Measurements from ENCODE around the gene PTPN6.

PTPN6 gene

DNA sequence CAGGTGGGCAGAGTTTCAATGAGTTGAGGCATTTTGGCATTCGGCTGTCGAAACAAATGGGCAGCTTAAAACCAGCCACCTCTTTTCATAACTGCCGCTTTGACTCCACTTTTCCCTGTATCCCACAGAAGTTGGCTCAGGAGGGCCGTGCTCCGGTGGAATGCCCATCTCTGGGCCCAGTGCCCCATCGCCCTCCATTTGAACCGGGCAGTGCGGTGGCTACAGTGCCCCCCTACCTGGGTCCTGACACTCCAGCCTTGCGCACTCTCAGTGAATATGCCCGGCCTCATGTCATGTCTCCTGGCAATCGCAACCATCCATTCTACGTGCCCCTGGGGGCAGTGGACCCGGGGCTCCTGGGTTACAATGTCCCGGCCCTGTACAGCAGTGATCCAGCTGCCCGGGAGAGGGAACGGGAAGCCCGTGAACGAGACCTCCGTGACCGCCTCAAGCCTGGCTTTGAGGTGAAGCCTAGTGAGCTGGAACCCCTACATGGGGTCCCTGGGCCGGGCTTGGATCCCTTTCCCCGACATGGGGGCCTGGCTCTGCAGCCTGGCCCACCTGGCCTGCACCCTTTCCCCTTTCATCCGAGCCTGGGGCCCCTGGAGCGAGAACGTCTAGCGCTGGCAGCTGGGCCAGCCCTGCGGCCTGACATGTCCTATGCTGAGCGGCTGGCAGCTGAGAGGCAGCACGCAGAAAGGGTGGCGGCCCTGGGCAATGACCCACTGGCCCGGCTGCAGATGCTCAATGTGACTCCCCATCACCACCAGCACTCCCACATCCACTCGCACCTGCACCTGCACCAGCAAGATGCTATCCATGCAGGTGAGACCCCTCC lies 12.6 kb upstream of the PTPN6 start:
- no peak for DNase-seq (ENCODE audit: low read depth in 2 of 3, low spot score in 2 of 3)

DNA sequence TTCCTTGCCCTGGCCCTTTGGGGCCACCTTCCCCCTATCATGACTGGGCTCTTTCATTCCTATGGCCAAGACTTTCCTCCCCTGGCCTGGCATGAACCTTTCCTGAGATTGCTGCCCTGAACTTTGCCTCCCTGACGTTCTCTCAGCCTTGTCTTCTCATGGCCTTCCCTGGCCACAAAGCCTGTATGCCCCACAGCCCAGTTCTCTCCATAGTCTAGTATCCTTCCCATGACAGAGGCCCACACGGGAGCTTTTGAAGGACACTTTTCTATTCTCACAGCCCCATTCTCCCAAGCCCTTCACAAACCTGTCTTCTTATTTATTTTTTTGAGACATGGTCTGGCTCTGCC lies 12.0 kb upstream of the PTPN6 start:
- DNase-seq (ENCODE audit: low read depth in 2 of 3, low spot score in 2 of 3): no peak

DNA sequence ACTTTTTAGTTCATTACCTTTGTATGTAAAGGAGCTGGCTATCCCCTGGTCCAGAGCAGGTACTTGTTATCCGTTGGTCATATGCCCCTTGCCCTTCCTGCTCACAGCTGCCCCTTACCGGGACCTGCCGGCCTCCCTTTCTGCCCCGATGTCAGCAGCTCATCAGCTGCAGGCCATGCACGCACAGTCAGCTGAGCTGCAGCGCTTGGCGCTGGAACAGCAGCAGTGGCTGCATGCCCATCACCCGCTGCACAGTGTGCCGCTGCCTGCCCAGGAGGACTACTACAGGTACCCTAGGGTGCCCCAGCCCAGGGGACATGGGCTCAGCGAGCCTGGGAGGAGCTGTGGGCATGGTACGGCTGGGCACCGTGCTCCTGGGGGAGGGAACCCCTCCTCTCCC lies 9.9 kb upstream of the PTPN6 start:
- no peak for DNase-seq (ENCODE audit: low read depth in 2 of 3, low spot score in 2 of 3)

DNA sequence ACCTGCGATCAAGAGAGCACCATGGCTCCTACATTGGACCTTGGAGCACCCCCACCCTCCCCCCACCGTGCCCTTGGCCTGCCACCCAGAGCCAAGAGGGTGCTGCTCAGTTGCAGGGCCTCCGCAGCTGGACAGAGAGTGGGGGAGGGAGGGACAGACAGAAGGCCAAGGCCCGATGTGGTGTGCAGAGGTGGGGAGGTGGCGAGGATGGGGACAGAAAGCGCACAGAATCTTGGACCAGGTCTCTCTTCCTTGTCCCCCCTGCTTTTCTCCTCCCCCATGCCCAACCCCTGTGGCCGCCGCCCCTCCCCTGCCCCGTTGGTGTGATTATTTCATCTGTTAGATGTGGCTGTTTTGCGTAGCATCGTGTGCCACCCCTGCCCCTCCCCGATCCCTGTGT lies 9.4 kb upstream of the PTPN6 start:
- no peak for DNase-seq (ENCODE audit: low read depth in 2 of 3, low spot score in 2 of 3)

DNA sequence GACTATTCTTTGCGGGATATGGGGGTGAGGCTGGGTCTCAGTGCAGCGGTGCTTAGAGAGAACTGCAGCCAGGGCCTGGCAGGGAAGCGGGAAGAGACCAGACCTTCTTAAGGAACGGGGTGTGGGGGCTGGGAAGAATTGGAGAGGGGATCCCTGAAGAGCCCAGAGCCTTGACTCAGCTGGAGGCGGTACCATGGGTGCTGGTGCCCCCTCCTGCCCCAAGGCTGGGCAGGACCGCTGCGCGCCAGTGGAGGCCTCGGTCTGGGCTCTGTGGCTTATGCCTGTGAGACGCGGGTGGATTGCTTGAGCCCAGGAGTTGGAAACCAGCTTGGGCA lies 8.9 kb upstream of the PTPN6 start:
- DNase-seq (ENCODE audit: low read depth in 2 of 3, low spot score in 2 of 3): no peak

DNA sequence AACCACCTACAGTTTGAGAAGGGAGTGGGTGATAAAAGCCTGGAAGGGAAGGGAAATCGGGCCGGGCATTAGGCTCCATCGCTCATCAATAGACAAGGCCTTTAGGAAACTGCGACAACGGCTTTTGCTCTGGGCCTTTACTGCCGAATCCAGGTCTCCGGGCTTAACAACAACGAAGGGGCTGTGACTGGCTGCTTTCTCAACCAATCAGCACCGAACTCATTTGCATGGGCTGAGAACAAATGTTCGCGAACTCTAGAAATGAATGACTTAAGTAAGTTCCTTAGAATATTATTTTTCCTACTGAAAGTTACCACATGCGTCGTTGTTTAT lies 7.8 kb upstream of the PTPN6 start:
- no peak for DNase-seq (ENCODE audit: low read depth in 2 of 3, low spot score in 2 of 3)

DNA sequence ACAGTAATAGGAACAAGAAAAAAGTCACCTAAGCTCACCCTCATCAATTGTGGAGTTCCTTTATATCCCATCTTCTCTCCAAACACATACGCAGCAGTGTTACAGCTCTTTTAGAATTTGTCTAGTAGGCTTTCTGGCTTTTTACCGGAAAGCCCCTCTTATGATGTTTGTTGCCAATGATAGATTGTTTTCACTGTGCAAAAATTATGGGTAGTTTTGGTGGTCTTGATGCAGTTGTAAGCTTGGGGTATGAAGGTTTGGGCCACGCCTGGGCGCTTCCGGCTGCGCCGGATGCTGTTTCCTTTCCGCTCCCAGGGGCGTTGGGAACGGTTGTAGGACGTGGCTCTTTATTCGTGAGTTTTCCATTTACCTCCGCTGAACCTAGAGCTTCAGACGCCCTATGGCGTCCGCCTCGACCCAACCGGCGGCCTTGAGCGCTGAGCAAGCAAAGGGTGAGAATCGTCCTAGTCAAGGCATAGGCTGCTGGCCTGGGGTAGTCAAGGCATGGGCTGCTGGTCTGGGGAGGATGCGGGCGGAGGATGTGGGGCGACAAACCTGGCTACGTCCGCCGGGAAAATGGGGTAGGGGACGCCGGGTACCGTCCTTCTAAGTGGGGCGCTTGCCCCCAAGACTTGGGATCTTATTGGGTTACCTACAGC lies 7.3 kb upstream of the PTPN6 start, which contains the start of the genes C12orf57 and RNU7-1:
C12orf57 (plus strand) TSS at position 301 of the 659 bp plus-strand sequence; CDS start at position 401, 100 bp downstream.
RNU7-1 (plus strand) TSS at position 95 of the 659 bp plus-strand sequence.
- peak in 1 of 3 experiments; percentile 70 for DNase-seq (ENCODE audit: low read depth in 2 of 3, low spot score in 2 of 3)

DNA sequence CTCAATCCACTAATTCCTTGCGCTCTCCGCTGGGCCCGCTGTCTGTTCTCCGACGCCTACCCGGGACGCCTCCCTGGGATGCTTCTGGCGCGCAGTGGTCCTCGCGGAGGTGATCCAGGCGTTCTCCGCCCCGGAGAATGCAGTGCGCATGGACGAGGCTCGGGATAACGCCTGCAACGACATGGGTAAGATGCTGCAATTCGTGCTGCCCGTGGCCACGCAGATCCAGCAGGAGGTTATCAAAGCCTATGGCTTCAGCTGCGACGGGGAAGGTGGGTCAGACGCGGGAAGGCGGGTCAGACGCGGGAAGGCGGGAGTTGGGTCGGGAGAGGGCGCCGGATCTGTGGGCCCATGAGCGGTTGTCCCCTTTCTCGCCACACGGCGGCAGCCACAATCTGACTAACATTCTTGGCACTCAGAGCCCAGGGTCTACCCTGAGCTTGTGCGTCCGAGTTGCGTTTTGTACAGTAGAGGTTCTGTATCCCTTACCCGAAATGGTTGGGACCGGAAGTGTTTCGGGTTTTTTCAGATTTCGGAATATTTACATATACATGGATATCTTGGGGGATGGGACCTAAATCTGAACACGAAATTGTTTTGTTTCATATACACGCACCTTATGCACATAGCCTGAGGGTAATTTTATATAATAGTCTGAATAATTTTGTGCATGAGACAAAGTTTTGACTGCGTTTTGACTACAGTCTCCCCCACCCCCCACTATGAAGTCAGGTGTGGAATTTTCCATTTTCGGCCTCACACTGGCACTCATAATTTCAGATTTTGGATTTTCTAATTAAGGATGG lies 6.6 kb upstream of the PTPN6 start:
- peak in 2 of 3 experiments; percentile 70 to 75 for DNase-seq (ENCODE audit: low read depth in 2 of 3, low spot score in 2 of 3)

DNA sequence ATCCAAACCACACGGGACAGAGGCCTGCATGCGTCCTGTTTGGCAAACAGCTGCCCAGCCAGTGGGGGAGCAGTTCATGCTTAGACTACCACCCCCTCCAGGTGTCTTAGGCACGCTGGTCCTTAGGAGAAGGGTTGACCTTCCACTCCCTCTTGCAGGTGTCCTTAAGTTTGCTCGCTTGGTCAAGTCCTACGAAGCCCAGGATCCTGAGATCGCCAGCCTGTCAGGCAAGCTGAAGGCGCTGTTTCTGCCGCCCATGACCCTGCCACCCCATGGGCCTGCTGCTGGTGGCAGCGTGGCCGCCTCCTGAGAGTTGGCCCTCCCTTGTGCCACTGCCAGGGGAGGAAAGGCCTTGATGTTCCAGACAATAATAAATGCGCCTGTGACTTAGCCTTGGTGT lies 5.5 kb upstream of the PTPN6 start:
- DNase-seq (ENCODE audit: low read depth in 2 of 3, low spot score in 2 of 3): no peak

DNA sequence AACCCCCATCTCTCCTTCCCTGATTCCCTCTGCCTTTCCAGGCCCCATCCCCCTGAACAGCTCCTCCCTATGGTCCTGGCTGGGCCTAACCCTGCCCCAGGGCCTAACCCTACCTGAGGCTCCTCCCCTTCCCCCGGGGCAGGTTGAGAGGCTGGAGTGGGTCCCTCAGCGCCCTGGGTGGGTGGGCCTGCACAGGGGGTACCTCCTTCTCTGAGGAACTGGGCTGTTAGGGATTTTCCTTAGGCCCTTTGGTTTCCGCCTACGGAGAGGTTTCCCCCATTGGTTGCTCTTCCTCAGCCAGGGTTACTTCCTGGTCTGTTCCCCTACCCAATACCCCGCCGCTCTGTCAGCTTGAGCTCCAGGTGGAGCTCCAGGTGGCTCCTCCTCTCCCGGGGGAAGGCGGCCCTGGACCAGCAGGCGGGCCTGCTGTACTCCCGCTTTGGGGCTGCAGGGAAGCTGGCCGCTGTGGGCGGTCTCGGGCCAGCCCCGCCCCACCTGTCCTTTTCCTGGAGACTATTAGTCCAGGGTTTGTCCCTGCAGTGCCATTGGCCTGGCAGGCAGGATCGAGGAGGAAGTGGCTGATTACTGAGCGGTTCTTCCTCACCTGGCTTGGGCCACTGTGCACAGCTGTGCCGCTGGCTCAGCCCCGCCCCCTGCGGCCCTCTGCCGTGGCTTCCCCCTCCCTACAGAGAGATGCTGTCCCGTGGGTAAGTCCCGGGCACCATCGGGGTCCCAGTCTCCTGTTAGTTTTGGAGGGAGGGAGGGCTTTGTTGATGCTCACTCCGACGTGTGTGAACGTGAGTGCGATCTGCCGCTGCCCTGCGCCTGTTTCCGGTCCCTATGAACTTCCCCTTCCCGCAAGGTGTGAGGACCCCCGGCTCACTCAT lies 4.9 kb upstream of the PTPN6 start:
- DNase-seq (ENCODE audit: low read depth in 2 of 3, low spot score in 2 of 3): no peak

DNA sequence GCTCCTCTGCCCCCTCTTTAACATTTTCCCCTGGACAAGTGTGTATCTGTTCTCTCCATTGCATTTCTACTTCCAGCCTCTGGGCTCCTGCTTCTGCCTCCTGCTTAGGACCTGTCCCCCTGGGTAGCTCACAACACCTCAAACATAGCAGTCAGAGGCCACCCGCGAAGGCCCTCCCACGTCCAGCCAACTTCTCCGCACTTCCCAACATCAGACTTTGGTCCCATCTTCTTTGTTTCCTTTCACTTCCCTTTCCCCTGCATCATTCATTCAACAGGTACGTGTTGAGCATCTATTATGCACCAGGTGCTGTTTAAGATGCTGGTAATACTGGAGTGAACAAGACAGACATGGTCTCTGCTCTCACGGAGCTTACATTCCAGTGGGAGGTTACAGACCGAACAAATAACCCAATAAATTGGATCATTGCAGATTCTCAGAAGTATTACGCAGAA lies 4.2 kb upstream of the PTPN6 start:
- DNase-seq (ENCODE audit: low read depth in 2 of 3, low spot score in 2 of 3): no peak

DNA sequence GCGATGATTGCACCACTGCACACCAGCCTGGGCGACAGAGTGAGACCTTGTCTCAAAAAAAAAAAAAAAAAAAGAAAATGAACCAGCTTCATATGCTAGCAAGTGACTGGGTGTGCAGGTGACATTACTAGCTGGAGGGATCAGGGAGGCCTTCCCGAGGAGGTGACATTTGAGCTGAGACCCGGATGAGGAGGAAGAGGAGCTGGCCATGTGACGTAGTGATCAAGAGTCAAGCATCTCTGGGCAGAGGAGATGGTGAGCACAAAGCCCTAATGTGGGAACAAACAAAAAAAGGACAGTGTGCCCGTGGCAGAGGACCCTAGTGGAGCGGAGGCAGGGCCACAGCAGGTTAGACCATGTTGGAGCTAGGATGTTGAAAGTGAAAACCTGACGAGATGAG lies 3.5 kb upstream of the PTPN6 start:
- no peak for DNase-seq (ENCODE audit: low read depth in 2 of 3, low spot score in 2 of 3)

DNA sequence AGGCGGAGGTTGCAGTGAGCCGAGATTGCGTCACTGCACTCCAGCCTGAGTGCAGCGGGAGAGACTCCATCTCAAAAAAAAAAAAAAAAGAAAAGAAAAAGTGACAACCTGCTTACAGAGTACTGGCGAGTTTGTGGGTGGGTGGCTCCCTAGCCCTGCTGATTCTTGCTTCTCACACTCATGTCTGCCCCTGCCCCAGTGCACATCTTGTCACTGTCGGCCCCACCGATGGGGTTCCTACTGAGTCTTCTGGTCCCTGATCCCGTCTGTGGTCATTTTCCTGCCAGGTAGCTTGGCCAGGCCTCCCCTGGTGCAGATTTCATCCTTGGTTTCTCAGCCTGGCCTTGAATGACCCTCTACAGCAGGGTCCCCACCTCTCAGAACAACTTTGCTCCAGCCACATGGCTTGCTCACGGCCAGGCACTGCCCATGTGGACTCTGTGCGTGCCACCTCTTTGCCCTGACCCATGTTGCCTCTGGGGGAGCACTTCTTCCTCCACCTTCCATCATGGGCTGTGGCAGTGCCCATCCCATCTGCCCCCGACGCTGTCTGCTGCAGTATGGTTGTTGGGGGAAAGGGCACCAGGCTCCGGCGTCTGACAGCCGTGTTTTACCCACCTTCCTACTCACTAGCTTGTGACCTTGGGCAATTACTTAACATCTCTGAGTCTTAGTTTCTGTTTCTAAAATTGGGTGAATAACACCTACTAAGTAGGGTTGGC lies 2.1 kb upstream of the PTPN6 start:
- no peak for DNase-seq (ENCODE audit: low read depth in 2 of 3, low spot score in 2 of 3)

DNA sequence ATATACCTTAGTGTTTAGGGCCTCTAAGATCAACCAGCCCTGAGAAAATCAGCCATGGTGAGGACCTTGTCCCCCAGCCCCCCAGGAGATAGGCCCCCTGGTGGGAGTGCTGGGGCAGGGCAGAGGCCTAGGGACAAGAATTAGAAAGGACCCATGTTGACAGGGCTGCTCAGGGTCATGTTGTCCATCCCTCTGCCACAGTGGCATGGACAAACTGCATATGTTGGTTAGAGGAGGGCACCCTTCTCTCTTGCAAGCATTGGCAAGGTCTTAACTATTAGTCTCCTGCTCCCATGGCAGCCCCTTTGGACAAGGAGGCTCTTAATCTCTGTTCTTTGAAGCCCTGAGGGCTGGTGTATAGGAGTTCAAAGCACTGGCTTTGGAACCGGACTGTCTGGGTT lies 755 bp upstream of the PTPN6 start:
- DNase-seq (ENCODE audit: low read depth in 2 of 3, low spot score in 2 of 3): no peak

DNA sequence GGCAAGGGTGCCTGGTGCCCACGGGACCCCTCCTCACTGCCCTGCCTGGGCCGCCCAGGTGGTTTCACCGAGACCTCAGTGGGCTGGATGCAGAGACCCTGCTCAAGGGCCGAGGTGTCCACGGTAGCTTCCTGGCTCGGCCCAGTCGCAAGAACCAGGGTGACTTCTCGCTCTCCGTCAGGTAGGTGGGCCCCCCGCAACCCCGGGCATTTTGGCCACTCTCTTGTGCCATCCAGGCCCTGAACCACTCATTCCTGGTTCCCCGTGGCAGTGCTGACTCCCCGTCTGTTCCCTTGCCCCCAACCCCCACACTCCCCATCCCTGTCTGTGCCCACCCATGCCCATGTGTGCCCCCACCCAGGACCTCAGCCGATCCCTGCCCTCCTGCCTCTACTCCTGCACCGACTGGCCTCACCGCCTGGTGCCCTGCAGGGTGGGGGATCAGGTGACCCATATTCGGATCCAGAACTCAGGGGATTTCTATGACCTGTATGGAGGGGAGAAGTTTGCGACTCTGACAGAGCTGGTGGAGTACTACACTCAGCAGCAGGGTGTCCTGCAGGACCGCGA lies 480 bp downstream of the PTPN6 start:
- no peak for DNase-seq (ENCODE audit: low read depth in 2 of 3, low spot score in 2 of 3)

DNA sequence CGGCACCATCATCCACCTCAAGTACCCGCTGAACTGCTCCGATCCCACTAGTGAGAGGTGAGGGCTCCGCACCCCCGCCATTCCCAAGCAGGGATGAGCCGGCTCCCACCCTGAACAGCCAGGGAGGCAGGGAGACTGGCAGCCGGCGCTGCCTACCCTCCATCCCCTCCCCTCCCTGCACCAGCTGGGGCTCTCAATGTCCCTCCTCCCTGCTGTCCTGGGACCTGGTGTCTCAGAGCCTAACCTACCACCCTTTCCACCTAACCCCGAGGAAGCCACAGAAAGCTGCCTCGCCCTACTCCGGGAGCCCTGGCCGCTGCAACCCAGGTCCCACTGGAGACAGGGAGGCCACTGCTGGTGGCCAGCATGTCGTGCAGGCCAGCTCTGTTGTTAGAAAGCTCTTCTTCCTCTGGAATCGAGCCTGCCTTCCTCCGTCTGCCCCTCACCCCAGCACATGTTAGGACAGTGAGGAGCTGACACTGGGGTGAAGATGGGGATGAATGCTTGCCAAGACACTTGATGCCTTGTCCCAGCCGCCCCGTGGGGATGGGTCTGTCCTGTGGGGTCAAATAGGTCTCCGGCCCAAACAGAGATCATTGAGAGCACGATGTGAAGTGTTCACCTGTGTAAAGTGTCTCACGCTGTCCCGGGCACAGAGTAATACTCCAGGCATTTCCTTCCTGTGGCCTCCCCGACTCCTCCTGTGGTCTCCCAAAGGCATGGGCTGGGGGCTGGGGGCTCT lies 1.1 kb downstream of the PTPN6 start:
- no peak for DNase-seq (ENCODE audit: low read depth in 2 of 3, low spot score in 2 of 3)

DNA sequence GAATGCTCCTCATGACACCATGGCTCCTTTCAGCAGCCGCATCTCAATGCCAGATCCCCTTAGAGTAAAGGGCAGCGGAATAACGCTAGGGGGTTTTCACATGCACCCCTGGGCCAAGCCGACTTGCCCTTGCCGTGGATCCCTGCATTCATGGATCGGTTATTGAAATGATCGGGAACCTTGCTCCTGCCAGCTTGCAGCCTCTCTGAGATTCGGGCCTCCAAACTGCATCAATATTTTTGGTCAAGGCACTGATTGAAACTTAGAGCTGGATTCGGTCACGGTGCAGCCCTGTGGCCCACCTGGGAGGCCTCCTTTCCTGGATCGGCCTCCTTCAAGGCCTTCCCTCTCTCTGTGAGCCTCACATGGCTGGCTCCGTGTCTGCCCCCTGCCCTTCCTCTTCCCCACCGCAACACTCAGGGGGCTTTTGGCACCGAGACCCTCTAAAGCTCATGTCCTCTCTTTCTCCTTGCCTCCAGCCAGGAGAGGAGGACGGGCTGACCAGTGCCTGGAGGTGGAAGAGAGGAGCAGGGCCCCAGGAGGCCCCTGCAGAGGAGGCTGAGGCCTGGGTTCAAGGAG lies 1.8 kb downstream of the PTPN6 start:
- DNase-seq (ENCODE audit: low read depth in 2 of 3, low spot score in 2 of 3): no peak

DNA sequence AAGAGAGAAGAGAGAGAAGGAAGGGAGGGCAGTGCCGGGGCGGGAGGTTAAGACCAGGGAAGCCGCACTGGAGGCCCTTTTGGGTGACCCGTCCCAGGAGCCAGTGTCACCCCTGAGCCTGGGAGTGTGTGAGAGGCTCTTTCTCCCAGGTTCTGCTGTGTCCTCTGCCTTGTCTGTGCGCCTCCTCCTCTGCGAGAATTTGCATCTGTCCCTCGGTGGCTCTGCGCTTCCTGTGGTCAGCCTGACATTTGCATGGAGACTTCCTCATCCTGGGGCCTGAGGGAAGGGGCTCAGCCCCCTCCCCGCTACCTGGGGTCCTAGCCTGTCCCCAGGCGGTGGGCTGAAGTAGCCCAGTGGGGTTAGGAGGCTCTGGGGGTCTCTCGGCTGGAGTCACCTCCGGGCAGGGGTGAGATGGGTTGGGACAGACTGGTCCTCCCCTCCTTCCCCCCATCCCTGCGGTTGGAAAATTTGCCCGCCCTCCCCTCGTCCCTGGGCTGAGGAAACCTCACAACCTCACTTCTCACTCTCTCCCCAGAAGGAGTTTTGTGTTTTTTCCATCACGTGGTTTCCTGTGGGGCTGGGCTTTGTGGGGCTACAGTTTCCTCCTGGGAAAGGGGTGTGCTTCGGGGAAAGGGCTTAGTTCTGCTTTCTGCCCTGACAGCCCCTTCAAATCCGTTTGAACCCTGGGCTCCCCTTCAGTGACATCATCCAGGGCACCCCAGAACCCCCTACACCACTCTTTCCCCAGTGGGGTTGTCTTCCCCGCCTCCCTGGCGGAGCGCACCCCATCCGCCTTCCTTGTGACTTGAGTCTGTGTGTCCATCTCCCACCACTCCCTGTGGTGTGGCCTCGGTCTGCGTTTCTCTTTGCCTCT lies 2.5 kb downstream of the PTPN6 start:
- DNase-seq (ENCODE audit: low read depth in 2 of 3, low spot score in 2 of 3): peak in 1 of 3 experiments; percentile 80
